Breast epithelium (tissue), 3 donors: ENCODE measurements around the gene RNF126.

Experiments used
- CTCF ChIP-seq, 3 donors: fragments of 450-650 bp; IDR thresholded peaks; one replicate each; pipeline ENCODE4 v1.5.1; 2016 to 2017; ENCODE audit warnings: antibody characterized with exemption in 3 of 3, mild to moderate bottlenecking in 3 of 3, moderate library complexity in 3 of 3
- POLR2A ChIP-seq: fragments of 450-650 bp; IDR thresholded peaks from one replicate; pipeline ENCODE4 v1.6.1; 2016; ENCODE audit warnings: antibody characterized with exemption, mild to moderate bottlenecking, moderate library complexity
- POLR2AphosphoS5 ChIP-seq, 3 donors: sonication (generic); formaldehyde crosslinking; IDR thresholded peaks; one replicate each; pipeline ENCODE4 v1.6.1; 2017; ENCODE audit warnings: antibody characterized with exemption in 3 of 3

DNA sequence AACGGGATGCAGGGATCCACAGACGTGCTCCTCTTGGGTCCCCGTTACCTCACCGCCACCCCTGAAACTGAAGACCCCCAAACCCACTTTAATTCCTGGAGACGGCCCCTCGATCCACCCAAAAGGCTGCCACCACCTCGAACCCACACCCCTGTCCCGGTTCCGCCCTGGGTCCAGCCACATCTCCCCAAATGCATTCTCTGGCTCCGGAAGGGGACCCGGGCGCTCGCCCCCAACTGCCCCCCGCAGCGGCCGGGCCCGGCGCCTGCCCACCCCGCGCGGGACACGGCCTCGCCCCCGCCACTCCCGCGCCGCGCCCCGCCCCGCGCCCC is 13.0 kb upstream of the RNF126 start:
- TF ChIP-seq CTCF (IDR thresholded peaks at IDR 0.05), result no peak
- TF ChIP-seq POLR2AphosphoS5 (IDR thresholded peaks at IDR 0.05), result no peak
- no peak for TF ChIP-seq POLR2A
